Kidney epithelial cell (primary cell): Measurements from ENCODE around the gene MCCC1. TPM values are rescaled to one million over a fixed set of nuclear protein-coding genes. Genes with fewer than 3 reads are reported as not detected.
"Not testable (repeated sequence)": the region's sequence is repeated elsewhere in the genome, so short reads cannot be mapped to it uniquely, and the experiment has no call there.

Source experiments
- DNase-seq: peaks from one replicate; pipeline ENCODE4 v3.0.0-alpha.2; 2010; ENCODE audit warnings: low read depth
- H3K27me3 ChIP-seq: 2 replicates; pipeline ENCODE4 v1.6.0; 2011; ENCODE audit warnings: low read length; ENCODE audit not compliant: control insufficient read depth, insufficient read depth
- H3K36me3 ChIP-seq: 2 replicates; pipeline ENCODE4 v1.5.1; 2011; ENCODE audit warnings: low read length; ENCODE audit not compliant: control insufficient read depth, insufficient read depth
- H3K4me3 ChIP-seq: 2 replicates; pipeline ENCODE4 v1.5.1; 2011; ENCODE audit warnings: low read depth, mild to moderate bottlenecking, control low read depth, low read length
- total RNA-seq: library from RNA; depleted of rRNA; stranded (reverse); fragments of >200 nt; gene quantifications from 2 replicates; pipeline ENCODE4 v1.2.3, GENCODE V29; 2015
- TF ChIP-seq, protein P1 (sequence below): IDR thresholded peaks from 2 replicates; pipeline ENCODE4 v1.5.1; 2011; ENCODE audit warnings: mild to moderate bottlenecking, moderate library complexity, low read length, control low read depth, inconsistent platforms; ENCODE audit not compliant: insufficient read depth, poor library complexity, severe bottlenecking

The MCCC1 gene
- total RNA-seq, 1 donor from 2014 or later: 15.9 TPM

DNA sequence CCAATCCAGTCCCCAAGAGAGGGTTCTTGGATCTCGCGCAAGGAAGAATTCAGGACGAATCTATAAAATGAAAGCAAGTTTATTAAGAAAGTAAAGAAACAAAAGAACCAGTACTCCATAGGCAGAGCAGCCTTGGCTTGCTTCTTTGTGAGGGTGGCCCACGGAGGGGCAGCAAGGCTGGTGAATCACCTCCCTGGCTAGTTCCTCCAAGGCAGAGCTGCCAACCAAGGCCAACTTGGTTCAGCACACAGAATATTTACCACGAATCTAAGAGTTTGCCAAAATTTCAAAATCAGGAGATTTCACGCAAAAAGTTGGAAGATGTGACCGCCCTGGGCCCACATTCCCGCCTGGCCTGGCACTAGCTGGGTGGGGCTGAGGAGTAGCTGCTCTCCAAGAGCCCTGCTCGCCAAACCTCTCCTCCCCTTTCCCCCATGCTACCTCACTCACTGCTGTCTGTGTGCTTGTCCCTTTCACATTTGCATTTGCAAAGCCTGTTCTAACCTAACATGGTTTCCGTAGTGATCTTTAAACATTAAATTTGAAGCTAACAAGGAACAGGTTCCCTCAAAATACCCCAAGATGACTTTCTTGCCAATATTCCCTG is 92.8 kb downstream of the MCCC1 start:
- TF ChIP-seq, protein P1, sequence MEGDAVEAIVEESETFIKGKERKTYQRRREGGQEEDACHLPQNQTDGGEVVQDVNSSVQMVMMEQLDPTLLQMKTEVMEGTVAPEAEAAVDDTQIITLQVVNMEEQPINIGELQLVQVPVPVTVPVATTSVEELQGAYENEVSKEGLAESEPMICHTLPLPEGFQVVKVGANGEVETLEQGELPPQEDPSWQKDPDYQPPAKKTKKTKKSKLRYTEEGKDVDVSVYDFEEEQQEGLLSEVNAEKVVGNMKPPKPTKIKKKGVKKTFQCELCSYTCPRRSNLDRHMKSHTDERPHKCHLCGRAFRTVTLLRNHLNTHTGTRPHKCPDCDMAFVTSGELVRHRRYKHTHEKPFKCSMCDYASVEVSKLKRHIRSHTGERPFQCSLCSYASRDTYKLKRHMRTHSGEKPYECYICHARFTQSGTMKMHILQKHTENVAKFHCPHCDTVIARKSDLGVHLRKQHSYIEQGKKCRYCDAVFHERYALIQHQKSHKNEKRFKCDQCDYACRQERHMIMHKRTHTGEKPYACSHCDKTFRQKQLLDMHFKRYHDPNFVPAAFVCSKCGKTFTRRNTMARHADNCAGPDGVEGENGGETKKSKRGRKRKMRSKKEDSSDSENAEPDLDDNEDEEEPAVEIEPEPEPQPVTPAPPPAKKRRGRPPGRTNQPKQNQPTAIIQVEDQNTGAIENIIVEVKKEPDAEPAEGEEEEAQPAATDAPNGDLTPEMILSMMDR: no peak
- no peaks in the 10 kb centered on the region for H3K27me3 ChIP-seq
- H3K36me3 ChIP-seq: no peaks in the 10 kb centered on the region
- no peak for DNase-seq
- no peak overlapping the region for H3K4me3 ChIP-seq

GRCh38 chr3:182999767-183000166 is 99.5 kb downstream of the MCCC1 start:
- DNase-seq: no peak
- TF ChIP-seq, protein P1: no peak
- H3K4me3 ChIP-seq: no peak overlapping the region
- H3K36me3 ChIP-seq: no peaks in the 10 kb centered on the region
- H3K27me3 ChIP-seq: no peaks in the 10 kb centered on the region

DNA sequence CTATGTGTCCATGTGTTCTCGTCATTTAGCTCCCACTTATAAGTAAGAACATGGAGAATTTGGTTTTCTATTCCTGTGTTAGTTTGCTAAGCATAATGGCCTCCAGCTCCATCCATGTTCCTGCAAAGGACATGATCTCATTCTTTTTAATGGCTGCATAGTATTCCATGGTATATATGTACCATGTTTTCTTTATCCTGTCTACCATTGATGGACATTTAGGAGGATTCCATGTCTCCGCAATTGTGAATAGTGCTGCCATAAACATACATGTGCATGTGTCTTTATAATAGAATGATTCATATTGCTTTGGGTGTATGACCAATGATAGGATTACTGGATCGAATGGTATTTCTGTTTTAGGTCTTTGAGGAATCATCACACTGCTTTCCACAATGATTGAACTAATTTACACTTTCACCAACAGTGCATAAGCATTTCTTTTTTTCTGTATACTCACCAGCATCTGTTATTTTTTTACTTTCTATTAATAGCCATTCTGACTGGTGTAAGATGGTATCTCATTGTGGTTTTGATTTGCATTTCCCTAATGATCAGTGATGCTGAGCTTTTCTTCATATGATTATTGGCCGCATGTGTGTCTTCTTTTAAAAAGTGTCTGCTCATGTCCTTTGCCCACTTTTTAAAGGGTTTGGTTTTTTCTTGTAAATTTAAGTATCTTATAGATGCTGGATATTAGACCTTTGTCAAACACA is 105.7 kb downstream of the MCCC1 start:
- H3K27me3 ChIP-seq, H3K4me3 ChIP-seq, H3K36me3 ChIP-seq, DNase-seq: not testable (repeated sequence)

DNA sequence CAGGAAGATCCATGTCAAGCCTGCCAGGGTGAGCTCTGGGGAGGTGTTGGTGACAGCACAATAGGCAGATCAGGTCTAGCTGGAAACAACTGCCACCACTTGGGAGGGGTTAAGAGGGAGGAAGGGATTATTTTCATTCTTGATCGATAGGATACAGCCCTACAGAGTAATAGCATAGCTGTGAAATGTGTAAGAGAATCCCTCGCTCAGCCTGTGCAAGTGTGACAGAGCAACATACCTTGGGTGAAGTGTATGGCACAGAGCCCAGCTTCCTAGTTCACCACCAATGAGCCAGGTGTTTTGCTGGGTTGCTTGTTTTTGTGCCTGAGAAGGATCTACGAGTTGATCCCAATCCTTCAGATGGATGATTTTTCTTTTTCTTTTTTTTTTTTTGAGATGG is 109.7 kb downstream of the MCCC1 start:
- no peak for DNase-seq
- TF ChIP-seq, protein P1: no peak
- no peak overlapping the region for H3K4me3 ChIP-seq
- no peaks in the 10 kb centered on the region for H3K36me3 ChIP-seq
- no peaks in the 10 kb centered on the region for H3K27me3 ChIP-seq

DNA sequence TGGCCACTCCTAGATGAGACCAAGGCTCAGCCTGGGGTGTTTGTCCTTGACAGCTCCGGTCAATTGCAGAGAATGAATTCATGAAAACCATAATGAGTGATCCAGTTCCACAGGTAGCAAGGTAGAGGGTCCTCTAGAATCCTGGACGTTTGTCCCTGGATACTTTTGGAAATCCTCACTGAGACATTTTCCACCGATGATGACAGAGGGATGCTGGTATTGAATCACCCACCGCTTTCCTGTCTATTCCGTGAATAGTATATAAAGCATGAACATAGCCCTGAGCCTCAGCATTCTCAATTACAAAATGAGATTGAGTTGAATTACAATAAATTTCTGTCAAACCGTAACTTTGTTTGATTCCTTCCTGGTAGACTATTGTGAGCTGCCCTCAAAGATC is 113.3 kb downstream of the MCCC1 start:
- TF ChIP-seq, protein P1: no peak
- no peaks in the 10 kb centered on the region for H3K27me3 ChIP-seq
- no peak for DNase-seq
- H3K4me3 ChIP-seq: no peak overlapping the region
- H3K36me3 ChIP-seq: no peaks in the 10 kb centered on the region

DNA sequence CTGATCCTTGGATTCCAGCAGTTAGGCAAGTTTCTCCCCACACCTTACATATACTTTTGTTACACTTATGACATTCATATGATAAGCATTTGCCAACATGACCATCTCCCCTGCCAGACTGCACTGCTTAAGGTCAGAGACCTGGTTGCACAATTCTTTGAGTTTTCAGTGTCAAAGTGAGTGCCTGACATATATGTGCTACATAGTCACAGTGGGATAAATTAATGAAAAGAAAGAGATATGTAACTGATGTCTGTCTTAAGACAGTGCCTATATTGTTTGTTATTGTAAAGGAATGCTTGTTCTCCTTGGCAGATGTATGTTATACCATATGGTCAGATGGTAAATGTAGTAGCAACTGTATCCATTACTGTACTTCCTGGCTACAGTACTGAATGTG is 115.4 kb downstream of the MCCC1 start:
- TF ChIP-seq, protein P1: no peak
- no peak for DNase-seq
- Histone ChIP-seq H3K36me3 (no peaks in the 10 kb centered on the region), H3K27me3 (no peaks in the 10 kb centered on the region), H3K4me3 (no peak overlapping the region)
